GM19328 (cell line): ENCODE data around the gene CBL.

ENCODE experiments used
- ATAC-seq: cut with Tn5 transposase; IDR thresholded peaks from one replicate; pipeline ENCODE4 v1.9.1; 2021; ENCODE audit warnings: mild to moderate bottlenecking, moderate library complexity; ENCODE audit not compliant: unreplicated experiment

CBL gene

DNA sequence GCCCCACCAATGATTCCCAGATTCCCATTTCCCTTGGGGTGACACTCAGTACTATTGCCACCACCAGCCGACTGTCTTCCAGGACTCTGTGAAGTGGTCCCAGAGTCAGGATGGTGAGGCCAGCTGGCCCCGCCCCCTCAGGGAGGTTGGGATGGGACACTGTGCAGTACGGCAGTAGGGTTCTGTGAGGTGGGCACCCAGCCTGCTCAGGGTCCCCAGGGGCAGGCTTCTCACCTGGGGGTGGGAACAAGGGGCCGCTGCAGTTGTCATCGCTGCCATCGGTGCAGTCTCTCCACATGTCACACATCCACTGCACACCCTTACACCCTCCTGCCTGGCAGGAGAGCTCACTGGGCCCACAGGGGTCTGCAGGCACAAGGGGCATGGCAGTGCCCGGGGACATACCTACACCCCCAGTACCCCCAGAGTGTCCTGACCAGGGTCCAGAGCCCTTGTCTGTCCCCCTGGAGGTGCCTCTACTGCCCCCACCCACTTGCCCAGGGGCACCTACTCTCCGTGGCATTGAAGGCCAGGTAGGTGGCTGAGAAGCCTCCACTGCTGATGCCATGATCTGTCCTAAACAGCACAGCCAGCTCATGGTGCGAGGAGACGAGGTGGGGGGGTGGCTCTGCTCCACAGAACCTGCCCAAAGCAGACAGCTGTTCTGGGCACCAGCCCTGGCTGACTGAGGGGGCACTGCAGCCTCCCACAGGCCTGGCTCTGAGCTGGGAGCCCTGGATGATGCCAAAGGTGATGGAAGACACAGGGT is 136.4 kb downstream of the CBL start:
- ATAC-seq: no peak

DNA sequence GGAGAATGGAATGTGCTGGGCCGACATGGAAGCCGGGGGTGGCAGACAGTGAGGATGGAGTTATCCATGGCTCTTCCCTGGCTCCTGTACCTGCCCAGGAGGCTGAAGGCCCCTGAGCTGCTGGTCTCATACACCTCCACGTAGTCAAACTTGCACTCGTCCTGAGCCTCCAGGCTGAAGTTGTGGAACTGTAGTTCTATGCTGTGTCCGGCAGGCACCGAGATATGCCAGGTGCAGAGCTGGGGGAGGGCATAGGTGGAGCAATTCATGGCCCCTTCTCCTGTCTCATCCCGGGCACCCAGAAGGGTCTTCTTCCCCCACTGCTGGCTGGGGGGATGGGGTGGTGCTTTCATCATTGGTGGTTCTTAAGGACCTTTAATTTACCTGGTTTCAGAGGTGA is 137.6 kb downstream of the CBL start:
- no peak for ATAC-seq

DNA sequence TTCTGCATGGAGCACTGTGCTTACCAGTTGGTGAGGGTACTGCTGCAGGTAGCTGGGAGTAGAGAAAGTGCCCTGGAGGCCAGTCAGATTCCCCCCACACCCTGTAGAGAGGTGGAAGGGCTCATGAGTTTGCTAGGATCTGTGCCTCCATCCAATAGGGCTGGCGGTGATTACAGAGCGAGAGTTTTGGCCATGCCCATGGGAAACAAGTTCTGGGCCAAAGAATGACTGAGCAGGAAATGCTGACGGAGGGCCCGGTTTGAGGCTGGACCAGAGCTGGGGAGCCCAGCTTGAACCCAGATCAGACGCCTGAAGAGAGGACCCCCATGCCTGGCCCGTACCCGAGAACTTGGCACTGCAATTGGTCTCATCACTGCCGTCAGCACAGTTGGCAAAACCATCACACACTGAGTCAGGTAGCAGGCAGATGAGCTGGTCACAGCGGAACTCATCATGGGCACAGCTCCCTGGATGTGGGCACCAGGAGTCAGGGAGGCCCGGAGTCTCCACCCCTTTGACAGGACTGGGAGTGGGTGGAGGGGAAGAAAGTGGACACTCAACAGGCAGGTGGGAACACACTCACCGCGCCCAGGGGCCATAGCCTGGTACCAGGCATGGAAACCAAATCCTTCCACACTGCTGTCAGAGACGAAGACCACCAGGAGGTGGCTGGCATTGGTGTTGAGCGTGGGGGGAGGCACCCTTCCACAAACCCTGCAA is 138.3 kb downstream of the CBL start:
- ATAC-seq: no peak

DNA sequence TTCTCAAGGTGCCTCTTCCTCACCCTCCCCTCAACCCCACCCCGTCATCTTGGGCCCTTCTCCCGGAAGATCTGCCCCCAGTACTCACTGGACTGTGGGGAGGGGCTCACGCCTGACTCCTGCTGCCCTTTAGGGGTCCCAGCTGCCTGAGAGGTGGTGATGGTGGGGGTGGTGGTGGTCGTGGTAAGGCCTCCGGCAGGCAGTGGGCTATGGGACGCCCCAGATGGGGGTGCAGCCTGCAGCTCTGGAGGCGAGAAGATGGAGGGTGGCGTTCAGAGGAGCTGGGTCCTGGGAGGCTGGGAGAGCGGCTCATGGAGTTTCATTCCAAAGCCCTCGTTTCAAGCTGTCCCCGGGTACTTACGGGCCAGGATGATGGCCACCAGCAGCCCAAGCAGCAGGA is 139.5 kb downstream of the CBL start:
- no peak for ATAC-seq

DNA sequence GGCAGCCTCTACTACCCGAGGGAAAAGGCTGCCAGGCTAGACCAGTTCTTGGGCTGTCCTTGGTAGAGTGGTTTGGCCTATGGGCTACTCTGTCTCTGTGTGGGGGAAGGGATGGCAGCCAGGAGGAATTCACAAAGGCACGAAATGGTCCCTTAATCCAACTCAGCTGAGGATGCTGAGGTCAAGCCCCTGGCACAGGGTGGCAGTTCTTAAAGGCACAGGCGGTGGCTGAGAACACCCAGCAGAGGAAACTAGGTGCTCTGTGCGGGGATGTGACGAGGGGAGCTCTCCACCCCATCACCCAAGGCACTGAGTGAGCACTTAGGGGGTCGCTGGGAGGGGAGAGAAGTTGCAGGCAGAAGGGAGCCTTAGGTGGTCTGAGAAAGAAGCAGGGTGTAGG is 140.5 kb downstream of the CBL start, which contains the start of gene MFRP:
MFRP (minus strand) TSS at position 101 of the 400 bp plus-strand sequence. CDS start 192 bp downstream, outside the sequence.
- ATAC-seq: no peak

DNA sequence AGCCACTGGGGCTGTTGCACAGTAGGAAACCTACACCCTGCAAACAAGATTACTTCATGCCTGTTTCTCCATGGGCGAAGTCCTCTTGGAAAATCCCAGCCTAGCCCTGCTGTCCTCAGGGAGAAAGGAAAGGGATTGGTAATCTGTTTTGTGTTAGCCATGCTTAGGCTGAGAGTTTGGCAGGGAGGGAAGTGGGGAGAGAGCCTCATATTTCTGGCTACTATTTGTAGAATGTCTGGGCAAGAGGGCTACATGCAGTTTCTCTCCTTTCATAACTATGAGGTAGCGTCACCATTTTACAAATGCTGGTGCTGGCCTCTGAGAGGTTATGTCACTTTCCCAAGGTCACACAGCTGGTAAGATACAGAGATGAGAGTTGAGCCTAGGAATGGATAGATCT is 141.1 kb downstream of the CBL start:
- no peak for ATAC-seq

DNA sequence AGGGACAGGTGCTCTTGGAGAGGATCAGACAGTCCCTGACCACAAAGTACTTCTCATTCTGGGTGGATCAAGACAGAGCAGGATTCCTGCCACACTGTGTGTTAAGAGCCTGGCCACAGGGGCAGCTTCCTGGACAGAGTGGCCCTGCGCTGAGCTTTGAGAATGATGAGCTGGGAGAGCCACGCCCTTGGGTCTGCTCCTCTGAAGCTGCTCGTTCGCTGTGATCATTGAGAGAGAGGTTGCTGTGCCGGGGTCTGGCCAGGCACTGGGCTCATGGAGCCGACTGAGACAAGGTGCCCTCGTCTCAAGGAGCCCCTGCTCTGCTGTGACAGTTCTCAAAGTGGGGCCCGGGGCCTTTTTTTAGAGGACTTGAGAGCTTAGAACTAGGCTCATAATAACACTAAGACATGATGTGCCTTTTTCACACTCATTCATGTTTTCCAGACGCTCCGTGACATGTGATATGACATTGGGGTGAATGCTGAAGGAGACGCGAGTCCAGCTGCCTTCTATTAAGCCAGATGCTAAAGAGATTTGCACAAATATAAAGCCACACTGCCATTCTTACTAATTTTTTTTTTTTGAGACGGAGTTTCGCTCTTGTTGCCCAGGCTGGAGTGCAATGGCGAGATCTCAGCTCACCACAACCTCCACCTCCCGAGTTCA is 141.9 kb downstream of the CBL start:
- no peak for ATAC-seq

DNA sequence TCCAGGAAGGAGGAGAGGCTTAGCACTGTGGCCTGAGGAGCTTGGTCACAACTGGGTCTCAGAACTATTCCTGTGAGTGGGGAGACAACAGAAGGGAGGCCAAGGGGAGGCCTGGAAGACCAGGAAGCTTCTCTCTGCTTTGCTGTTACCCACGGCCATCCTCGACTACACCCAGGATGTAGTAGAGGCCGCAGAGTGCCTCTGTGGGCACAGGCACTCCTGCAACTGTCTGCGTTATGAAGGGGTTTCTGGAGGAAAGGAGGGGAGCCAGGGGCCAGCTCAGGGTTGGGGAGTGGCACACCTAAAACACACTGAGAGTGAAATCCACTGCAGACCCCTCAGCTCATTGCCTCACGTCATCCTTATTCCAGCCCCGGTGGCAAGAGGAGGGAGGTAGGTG is 144.2 kb downstream of the CBL start:
- no peak for ATAC-seq

DNA sequence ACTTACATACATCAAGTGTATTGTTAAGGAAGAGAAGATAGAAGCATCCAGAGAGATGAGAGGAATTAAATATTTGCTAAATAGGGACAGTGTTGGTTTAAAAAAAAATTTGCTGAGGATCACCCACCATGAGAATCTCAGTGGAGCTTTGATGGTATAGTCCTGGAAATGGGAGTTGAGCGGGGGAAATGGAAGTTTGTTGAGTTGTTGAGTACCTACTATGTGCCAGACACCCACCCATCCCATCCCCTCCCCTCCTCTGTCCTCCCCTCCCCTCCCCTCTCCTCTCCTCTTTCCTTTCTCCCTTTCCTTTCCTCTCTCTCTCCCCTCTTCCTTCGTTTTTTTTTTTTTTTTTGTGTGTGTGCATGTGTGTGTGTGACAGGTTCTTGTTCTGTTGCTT is 145.1 kb downstream of the CBL start:
- ATAC-seq: no peak

DNA sequence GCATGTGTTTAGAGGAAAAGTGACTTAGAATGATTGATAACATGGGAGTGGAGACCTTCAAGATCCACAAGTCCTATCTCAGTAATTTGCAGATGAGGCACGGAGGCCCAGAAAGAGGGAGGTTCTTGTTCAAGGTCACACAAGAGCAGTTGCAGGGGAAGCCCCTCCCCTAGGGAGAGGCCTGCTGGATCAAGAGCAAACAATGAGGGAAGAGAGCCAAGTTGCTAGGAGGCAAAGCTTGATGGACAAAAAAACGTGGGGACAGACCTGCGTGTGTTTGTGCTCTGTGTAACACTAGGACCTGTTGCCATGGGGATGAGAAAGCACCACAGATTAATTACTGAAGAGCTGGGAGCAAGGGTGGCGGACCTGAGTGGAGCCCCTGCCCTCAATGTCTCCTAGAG is 146.7 kb downstream of the CBL start:
- no peak for ATAC-seq

DNA sequence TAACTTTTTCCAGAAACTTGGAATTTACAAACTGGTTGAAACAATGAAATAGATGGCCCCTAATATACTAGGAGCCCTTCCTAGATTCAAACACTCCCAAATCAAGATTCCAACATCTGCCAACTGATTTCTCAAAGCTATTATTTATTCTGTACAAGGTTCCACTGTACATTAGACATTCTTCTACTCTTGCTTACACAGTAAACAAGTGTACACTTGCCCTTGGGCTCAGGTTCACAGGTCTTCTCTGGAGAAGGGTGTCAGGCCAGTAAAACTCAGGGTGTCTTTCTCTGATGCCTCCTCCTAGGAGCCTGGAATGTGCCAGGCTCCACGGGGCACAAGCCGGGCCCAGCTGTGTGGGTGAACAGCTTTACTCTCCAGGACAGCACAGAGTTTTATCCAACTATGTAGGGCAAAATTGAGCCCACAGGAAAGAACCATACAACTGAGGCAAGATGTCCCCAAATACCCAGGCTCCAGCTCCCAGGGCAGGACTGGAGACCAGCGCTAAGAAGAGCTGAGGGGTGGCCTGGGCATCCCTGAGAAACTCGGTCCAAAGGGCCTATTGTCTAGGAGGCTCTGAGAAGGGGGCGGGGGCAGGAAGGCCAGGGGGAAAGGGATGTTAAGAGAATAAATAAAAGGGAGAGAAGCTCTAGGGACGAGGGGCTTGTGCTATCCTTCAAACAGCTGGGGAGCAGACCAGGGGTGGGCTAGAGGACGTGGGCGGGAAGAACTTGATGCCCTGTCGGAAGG is 149.1 kb downstream of the CBL start:
- ATAC-seq: no peak

DNA sequence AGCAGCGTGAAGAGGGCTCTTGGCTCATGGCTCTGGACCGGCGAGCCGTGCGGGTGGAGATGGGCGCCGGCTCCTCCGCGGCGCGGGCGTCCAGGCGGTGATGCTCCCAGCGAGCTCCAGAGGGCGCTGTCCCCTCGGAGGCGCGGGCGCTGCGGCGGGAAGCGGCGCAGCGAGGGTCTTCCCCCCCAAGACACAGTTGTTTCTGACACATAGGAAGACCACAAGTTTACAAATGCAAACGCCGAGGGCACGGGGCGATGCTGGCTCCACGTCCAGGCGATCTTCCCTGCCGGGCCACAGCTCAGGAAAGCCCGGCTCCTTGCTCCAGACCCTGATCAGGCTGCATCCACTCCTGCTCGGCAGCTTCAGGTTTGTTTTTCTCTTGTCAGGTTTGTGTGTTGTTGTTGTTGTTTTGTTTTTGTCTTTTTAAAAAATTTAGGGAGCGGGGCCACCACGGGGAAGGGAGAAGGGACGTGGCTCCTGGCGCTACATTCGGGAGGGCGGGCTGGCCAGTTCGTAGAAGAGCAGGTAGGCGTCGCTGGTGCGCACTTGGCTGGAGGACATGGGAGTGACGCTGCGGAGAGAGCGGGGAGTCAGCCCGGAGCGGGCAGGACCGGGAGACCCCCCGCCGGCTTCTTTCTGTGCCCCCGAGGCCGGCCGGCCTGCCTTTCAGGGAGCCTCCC is 150.4 kb downstream of the CBL start:
- ATAC-seq: no peak

DNA sequence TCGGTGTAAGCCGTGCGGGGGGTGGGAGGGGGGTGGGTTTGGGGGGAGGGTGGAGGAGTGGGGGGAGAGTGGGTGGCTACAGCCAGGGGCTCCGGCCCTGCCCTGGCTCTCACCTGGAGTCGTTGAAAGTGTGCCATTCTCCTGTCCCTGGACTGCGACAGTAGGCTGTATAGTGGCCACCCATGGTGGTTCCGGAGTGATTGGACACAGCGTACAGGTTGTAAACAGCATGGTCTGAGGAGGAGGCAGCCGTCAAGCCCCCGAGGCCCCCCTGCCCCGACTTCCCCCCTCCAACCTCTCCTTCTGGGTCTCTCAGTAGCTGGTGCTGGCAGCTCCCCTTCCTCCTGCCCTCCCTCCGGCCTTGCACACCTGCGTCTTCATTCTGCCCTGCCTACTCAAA is 150.9 kb downstream of the CBL start:
- no peak for ATAC-seq
